Stomach (tissue), 4 donors: Measurements from ENCODE around the gene ADAMTSL3.

ENCODE experiments used
- CTCF ChIP-seq, 7 experiments: fragments of 450-650 bp in 4 of 7; fragments of 200-600 bp in 3 of 7; sonication (generic) in 3 of 7; IDR thresholded peaks; one replicate each; pipeline ENCODE4 v1.5.1; 2016 to 2019; ENCODE audit warnings: antibody characterized with exemption in 7 of 7, control low read depth in 2 of 7, mild to moderate bottlenecking in 1 of 7
- POLR2A ChIP-seq, 4 donors: fragments of 450-650 bp; IDR thresholded peaks; one replicate each; pipeline ENCODE4 v1.6.1; 2016; ENCODE audit warnings: antibody characterized with exemption in 4 of 4, control low read depth in 2 of 4, mild to moderate bottlenecking in 1 of 4, moderate library complexity in 1 of 4

- TF ChIP-seq POLR2A (IDR thresholded peaks at IDR 0.05) = no peak
- TF ChIP-seq CTCF (IDR thresholded peaks at IDR 0.05) = no peak
Observed at GRCh38 chr15:83810110-83810509, 156.2 kb downstream of the ADAMTSL3 start.
